DND-41 (cell line): Measurements from ENCODE around the gene LRRC47.

ENCODE experiments used
- ATAC-seq: fragments of 200-7000 bp; cut with Tn5 transposase; 3 replicates; pipeline ENCODE4 v1.9.1; 2021; ENCODE audit warnings: low read depth; ENCODE audit not compliant: insufficient read depth
- DNase-seq: peaks from one replicate; pipeline ENCODE4 v3.0.0-alpha.2; 2020
- H2AFZ ChIP-seq: 2 replicates; pipeline ENCODE4 v1.6.0; 2012; ENCODE audit warnings: low read depth, low read length
- H3K27ac ChIP-seq: 2 replicates; pipeline ENCODE4 v1.5.1; 2012; ENCODE audit warnings: low read length, inconsistent platforms
- H3K27me3 ChIP-seq: fragments of 200-600 bp; sonication (generic); 2 replicates; pipeline ENCODE4 v1.6.0; 2012; ENCODE audit warnings: low read length, mild to moderate bottlenecking, inconsistent platforms; ENCODE audit not compliant: insufficient read depth, poor library complexity
- H3K36me3 ChIP-seq: 2 replicates; pipeline ENCODE4 v1.5.1; 2012; ENCODE audit warnings: low read length, inconsistent platforms; ENCODE audit not compliant: insufficient read depth
- H3K4me1 ChIP-seq: 2 replicates; pipeline ENCODE4 v1.5.1; 2012; ENCODE audit warnings: mild to moderate bottlenecking, low read length; ENCODE audit not compliant: insufficient read depth
- H3K4me2 ChIP-seq: 2 replicates; pipeline ENCODE4 v1.6.0; 2012; ENCODE audit warnings: mild to moderate bottlenecking, moderate library complexity, low read length, inconsistent platforms; ENCODE audit not compliant: insufficient read depth
- H3K4me3 ChIP-seq, 2 experiments: fragments of 200-600 bp in 1 of 2; shearing (Covaris generic) in 1 of 2; 2 replicates each; pipeline ENCODE4 v1.5.1; 2012 to 2016; ENCODE audit warnings: inconsistent platforms in 2 of 2, low read length in 2 of 2, mild to moderate bottlenecking in 2 of 2, low read depth in 1 of 2, moderate library complexity in 1 of 2
- H3K79me2 ChIP-seq: 2 replicates; pipeline ENCODE4 v1.6.0; 2012; ENCODE audit warnings: low read length, inconsistent platforms; ENCODE audit not compliant: insufficient read depth
- H3K9ac ChIP-seq: 2 replicates; pipeline ENCODE4 v1.6.0; 2012; ENCODE audit warnings: low read depth, mild to moderate bottlenecking, inconsistent platforms, low read length, moderate library complexity
- H3K9me3 ChIP-seq: 2 replicates; pipeline ENCODE4 v1.5.1; 2012; ENCODE audit warnings: low read length, moderate library complexity, mild to moderate bottlenecking, inconsistent platforms; ENCODE audit not compliant: insufficient read depth, severe bottlenecking
- H4K20me1 ChIP-seq: 2 replicates; pipeline ENCODE4 v1.6.0; 2012; ENCODE audit warnings: low read length; ENCODE audit not compliant: insufficient read depth
- EZH2 ChIP-seq: IDR thresholded peaks from 3 replicates; pipeline ENCODE4 v1.6.1; 2012; ENCODE audit warnings: borderline replicate concordance, low read depth, mild to moderate bottlenecking, moderate library complexity, low read length, inconsistent platforms; ENCODE audit not compliant: severe bottlenecking
- TF ChIP-seq, protein P1 (sequence below): IDR thresholded peaks from 2 replicates; pipeline ENCODE4 v1.5.1; 2012; ENCODE audit warnings: borderline replicate concordance, low read length, moderate library complexity, mild to moderate bottlenecking; ENCODE audit not compliant: poor library complexity, severe bottlenecking; ENCODE audit errors: extremely low read depth

Gene LRRC47

DNA sequence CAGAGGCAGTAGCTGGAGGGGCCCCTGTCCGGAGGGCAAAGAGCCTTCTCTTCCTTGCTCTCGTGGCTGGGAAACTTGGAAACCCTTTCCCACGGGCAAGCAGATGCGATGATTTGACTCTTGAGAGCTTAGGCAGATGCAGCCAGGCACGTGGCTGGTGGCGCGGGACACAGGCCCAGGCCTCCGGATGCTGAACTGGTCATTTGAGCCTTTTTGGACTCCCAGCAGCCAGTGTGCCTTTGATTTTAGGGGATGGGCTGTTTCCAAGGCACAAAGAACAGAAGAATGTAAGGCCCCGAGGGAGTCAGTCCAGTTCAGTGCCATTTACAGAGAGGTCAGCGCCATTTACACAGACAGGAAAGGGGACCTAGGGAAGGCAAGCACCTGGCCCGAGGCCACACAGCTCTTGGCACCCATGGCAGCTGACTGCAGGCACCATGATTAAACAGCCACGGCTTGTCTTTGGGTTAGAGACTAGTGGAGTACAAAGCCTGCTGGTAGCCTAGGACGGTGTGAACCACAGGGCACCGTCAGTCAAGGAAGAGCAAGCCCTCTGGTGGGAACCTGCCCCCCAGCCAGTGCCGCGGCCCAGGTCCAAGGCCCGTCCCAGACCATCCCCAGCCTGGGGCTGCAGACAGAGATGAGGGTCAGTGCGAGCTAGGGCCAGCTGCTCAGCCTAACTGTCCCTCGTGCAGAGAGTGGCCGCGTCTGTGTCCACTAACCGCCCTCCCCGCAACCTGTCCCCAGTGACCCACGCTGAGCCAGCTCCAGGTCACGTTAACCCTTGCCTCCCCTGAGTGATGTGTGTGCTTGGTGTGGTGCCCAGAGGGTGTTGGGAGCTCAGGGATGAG lies 64.5 kb downstream of the LRRC47 start:
- Histone ChIP-seq H3K79me2 (no peaks in the 10 kb centered on the region), H4K20me1 (peaks cover 12% of the 10 kb centered on the region; the same call in 1 of the 2 replicates), H3K4me1 (no peaks in the 10 kb centered on the region), H2AFZ (no peak overlapping the region), H3K27ac (no peak overlapping the region), H3K36me3 (peaks cover 69% of the 10 kb centered on the region), H3K9me3 (no peaks in the 10 kb centered on the region), H3K4me2 (no peak overlapping the region), H3K27me3 (no peaks in the 10 kb centered on the region), H3K4me3 (no peak overlapping the region), H3K9ac (no peak overlapping the region)
- TF ChIP-seq, protein P1, sequence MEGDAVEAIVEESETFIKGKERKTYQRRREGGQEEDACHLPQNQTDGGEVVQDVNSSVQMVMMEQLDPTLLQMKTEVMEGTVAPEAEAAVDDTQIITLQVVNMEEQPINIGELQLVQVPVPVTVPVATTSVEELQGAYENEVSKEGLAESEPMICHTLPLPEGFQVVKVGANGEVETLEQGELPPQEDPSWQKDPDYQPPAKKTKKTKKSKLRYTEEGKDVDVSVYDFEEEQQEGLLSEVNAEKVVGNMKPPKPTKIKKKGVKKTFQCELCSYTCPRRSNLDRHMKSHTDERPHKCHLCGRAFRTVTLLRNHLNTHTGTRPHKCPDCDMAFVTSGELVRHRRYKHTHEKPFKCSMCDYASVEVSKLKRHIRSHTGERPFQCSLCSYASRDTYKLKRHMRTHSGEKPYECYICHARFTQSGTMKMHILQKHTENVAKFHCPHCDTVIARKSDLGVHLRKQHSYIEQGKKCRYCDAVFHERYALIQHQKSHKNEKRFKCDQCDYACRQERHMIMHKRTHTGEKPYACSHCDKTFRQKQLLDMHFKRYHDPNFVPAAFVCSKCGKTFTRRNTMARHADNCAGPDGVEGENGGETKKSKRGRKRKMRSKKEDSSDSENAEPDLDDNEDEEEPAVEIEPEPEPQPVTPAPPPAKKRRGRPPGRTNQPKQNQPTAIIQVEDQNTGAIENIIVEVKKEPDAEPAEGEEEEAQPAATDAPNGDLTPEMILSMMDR, result no peak
- no peak for TF ChIP-seq EZH2
- no peak for DNase-seq
- ATAC-seq, result no peak

DNA sequence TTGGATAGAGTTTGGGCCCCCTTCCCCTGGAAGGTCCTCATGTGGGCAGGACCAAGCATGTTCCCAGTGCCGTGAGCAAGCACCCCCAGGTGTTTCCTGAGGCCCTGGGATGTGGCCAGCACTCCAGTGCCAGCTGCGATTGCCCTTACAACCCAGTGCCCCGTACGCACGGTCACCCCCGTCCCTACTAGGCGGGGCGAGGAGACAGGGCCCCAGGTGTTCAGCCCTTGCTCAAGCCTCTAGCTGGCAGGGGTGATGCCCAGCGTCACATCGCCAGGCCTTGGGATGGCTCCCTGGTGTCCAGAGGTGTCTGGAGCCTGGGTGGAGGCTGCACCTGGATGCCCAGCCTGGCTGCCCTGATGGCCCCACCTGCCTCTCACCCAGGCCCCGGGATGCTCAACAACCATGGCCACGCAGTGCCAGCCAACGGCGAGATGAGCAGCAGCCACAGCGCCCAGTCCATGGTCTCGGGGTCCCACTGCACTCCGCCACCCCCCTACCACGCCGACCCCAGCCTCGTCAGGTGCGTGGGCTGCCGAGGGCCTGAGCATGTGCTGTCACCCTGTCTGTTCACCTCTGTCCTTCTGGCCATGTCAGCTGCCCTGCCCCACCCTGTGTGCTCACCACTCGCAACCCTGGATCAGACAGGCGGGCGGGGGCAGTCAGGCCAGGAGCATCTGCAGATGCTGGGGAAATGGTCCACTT lies 65.6 kb downstream of the LRRC47 start:
- no peaks in the 10 kb centered on the region for H3K9me3 ChIP-seq
- H2AFZ ChIP-seq, result no peak overlapping the region
- H3K4me2 ChIP-seq, result no peak overlapping the region
- H3K4me3 ChIP-seq, result no peak overlapping the region
- H3K4me1 ChIP-seq, result no peaks in the 10 kb centered on the region
- peaks cover 70% of the 10 kb centered on the region for H3K36me3 ChIP-seq
- no peaks in the 10 kb centered on the region for H3K27me3 ChIP-seq
- no peak overlapping the region for H3K9ac ChIP-seq
- H4K20me1 ChIP-seq, result peaks cover 12% of the 10 kb centered on the region; the same call in 1 of the 2 replicates
- DNase-seq (no peak), ATAC-seq (no peak)
- no peak overlapping the region for H3K27ac ChIP-seq
- H3K79me2 ChIP-seq, result no peaks in the 10 kb centered on the region
- TF ChIP-seq EZH2, result no peak
- TF ChIP-seq, protein P1, result no peak

DNA sequence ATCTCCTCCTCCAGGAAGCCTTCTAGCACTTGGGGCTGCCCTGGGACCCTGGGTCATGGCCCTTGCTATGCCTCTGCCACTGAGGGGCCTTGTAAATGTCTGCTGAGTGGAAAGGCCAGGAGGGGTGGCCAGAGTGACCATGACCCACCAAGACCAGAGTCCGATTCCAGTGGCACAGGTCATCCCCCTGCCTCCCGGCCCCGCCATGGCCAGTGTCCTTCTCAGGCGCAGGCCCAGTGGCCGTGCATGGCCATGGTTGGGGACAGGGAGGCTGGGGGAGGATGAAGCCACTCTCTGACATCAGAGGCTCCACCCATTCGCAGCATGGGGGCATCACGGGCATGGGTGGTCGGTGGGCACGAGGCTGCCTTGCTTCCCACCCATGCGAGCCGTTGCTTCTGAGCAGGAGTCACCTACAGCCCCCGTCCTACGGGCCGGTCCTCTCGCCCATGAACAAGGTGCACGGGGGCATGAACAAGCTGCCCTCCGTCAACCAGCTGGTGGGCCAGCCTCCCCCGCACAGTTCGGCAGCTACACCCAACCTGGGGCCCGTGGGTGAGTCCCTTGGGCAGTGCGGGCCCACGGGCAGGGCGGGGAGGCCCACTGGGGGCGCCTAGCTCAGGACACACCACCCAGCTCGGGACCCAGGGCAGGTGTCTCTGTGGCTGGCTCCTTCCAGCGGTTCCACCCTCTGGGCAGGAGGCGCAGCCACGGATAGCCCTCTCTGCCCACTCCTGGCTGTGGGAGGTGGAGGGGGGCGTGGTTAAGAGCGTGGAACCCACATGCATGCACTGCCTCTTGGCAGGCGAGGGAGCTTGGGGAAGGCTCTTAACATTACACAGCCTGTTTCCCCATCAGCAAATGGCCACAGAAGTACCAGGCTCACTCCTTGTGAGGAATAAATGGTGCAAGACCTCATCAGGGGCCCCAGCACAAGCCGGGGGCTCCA lies 66.4 kb downstream of the LRRC47 start:
- H3K36me3 ChIP-seq, result peaks cover 70% of the 10 kb centered on the region
- H3K9me3 ChIP-seq, result no peaks in the 10 kb centered on the region
- ATAC-seq, result no peak
- H3K27me3 ChIP-seq, result no peaks in the 10 kb centered on the region
- H2AFZ ChIP-seq, result no peak overlapping the region
- H3K4me2 ChIP-seq, result no peak overlapping the region
- no peak overlapping the region for H3K4me3 ChIP-seq
- H3K9ac ChIP-seq, result no peak overlapping the region
- H3K27ac ChIP-seq, result no peak overlapping the region
- no peaks in the 10 kb centered on the region for H3K79me2 ChIP-seq
- no peak for DNase-seq
- H4K20me1 ChIP-seq, result peaks cover 12% of the 10 kb centered on the region; the same call in 1 of the 2 replicates
- TF ChIP-seq, protein P1, result no peak
- no peak for TF ChIP-seq EZH2
- H3K4me1 ChIP-seq, result no peaks in the 10 kb centered on the region
